Activated naive CD8-positive, alpha-beta T cell treated with anti-CD3 and anti-CD28 coated beads for 36 hours (primary cell): ENCODE measurements around the gene AGRN. TPM values are rescaled to one million over a fixed set of nuclear protein-coding genes. Genes with fewer than 3 reads are reported as not detected.
A peak's percentile ranks its signal among the peaks of the same experiment; 100 is the strongest.
"Not testable (repeated sequence)": the region's sequence is repeated elsewhere in the genome, so short reads cannot be mapped to it uniquely, and the experiment has no call there.

Experiments
- DNase-seq: peaks from one replicate; pipeline ENCODE4 v3.0.0; 2021
- H3K27ac Mint-ChIP-seq: one replicate; pipeline ENCODE4 v1.8.0; 2022; ENCODE audit warnings: mild to moderate bottlenecking, moderate library complexity, mixed read lengths
- H3K27me3 Mint-ChIP-seq: one replicate; pipeline ENCODE4 v1.8.0; 2022; ENCODE audit warnings: mild to moderate bottlenecking, mixed read lengths
- H3K36me3 Mint-ChIP-seq: one replicate; pipeline ENCODE4 v1.8.0; 2021; ENCODE audit warnings: mild to moderate bottlenecking, mixed read lengths
- H3K4me1 Mint-ChIP-seq: one replicate; pipeline ENCODE4 v1.8.0; 2021; ENCODE audit warnings: mixed read lengths
- H3K4me3 Mint-ChIP-seq: one replicate; pipeline ENCODE4 v1.8.0; 2022; ENCODE audit warnings: mild to moderate bottlenecking, moderate library complexity, mixed read lengths
- H3K9me3 Mint-ChIP-seq: one replicate; pipeline ENCODE4 v1.8.0; 2022; ENCODE audit warnings: mixed read lengths
- total RNA-seq, 2 experiments: library from RNA; stranded (reverse); gene quantifications; one replicate each; pipeline ENCODE4 v1.2.3, GENCODE V29; 2021

AGRN gene
- total RNA-seq, 2 experiments from 2014 or later, result 30.4 to 30.5 TPM

DNA sequence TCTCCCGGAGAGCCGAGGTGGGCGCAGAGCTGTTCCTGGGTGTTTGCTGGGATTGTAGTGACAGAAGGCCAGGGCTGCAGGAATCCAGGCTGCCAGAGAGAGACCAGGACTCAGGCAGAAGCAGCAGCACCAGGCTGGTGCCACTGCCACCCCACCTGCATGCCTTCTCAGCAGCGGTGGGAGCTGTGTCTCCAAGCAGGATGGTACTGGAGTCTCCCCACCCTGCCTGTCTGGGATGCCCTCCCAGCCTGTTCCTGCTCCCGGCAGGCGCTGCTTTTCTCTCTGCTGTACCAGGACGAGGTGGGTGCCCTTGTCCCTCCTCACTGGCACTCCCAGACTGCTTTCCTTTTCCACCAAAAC, 15.5 kb upstream of the AGRN start:
- H3K4me1 Mint-ChIP-seq, result peaks cover 11% of the 10 kb centered on the region
- H3K9me3 Mint-ChIP-seq, result no peaks in the 10 kb centered on the region
- no peaks in the 10 kb centered on the region for H3K36me3 Mint-ChIP-seq
- DNase-seq, result no peak
- no peak overlapping the region for H3K27ac Mint-ChIP-seq
- peaks cover 68% of the 10 kb centered on the region for H3K27me3 Mint-ChIP-seq
- H3K4me3 Mint-ChIP-seq, result no peak overlapping the region

DNA sequence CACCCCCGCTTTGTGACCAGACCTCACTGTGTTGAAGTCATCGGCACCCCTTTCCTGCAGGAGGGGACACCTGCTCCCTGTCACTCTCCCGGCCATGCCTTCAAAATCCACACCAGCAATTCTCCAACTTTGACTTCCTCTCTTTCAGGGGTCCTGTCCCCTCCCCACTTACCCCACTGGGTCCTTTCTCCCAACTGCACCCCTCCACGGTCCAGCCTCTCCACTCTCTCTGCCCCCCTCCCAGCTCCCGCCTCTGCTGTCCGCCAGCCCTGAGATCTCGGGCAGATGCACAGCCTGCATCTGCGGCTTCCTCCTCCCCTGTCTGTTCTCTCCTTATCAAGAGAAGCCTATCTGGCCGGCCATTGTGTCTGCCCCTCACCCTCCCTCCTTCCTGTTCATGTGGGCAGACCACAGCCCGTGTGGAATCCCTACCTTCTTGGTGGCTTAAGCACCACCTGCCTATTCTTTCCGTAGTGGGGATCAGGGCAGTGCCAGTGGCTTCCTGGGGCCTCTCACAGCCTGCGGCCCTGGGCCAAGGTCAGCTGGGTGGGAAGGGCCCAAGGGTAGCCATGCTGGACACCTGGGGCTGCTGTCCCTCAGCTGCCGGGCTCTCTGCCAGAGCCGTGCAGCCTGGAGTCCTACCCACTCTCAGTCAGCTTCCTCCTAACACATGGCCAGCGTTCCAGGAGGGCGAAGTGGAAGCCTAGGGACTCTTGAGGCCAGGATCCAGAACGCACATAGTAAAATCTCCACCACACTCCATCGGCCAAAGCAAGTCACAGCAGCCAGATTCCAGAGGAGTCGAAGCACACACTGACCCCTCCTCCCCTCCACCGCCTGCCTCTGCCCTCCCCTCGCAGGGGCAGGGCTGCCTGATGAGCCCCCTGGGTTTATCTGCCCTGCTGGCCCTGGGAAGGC, 14.9 kb upstream of the AGRN start:
- Mint-ChIP-seq H3K9me3 (no peaks in the 10 kb centered on the region), H3K4me3 (no peak overlapping the region), H3K36me3 (no peaks in the 10 kb centered on the region), H3K27ac (peak overlapping the region; percentile 50), H3K4me1 (peaks cover 11% of the 10 kb centered on the region), H3K27me3 (peaks cover 68% of the 10 kb centered on the region)
- DNase-seq, result no peak

DNA sequence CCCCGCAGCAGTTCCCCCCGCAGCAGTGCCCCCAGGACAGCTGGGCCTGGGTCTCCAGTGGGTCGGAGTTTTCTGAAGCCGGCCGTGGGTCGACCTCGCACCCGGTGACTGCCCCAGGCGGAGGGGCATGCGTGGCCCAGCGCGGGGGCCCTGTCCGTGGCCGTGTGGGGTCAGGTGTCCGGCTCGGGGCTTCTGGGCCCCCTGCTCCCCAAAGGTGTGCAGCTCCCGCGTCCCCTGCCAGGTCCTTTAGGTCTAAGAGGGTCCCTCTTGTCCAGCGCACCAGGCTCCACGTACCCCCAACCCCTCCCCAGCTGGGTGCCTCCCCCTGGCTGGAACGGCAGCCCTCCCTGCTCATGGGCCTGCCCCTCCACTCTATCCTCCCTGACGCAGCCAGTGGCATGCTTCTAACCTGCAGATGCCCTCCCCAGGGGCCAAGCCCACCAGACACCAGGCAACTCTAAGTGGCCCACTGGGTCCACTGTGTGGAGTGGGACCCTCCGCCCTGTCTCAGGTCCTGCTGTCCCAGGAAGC, 14.1 kb upstream of the AGRN start:
- DNase-seq, result no peak
- Mint-ChIP-seq H3K4me3 (no peak overlapping the region), H3K4me1 (peaks cover 10% of the 10 kb centered on the region), H3K27ac (no peak overlapping the region), H3K36me3 (no peaks in the 10 kb centered on the region), H3K27me3 (peaks cover 63% of the 10 kb centered on the region), H3K9me3 (no peaks in the 10 kb centered on the region)

DNA sequence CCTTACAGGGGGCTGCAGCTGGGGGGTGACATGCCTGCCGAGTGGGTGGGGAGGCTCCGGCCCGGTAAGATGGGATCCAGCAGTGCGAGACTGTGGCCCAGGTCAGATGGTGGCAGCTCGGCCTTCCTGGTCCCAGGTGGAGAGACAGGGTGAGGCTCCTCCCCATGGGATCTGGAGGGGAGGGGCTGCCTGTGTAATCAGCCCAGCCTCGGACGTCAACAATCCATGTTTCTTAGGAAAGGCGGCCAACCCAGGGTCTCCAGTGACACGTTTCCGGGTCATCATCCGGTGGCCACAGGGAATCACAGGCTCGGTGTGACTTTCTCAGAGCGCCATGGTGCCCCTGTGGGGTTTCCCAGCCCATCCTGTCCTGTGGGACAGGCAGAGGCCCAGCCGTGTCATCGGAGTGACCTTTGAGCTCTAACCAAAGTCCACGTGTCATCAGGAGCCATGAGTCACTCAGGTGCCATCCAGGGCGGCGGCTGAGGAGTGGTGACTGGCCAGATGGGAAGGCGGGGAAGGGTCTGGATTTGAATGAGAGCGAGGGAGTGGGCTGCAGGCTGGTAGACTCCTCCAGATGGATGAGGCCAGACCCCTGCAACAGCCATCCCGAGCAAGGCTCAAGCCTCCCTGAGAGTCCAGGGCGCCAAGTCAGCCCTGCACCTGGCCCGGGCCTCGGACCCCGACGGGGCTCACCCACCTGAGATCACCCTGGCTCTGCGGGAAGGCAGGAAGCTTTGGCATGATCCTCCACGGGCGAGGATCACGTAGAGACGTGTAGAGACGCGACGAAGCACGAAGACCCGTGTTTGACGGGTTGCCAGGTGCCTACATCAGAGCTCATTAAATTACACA, 13.4 kb upstream of the AGRN start:
- DNase-seq, result no peak
- Mint-ChIP-seq H3K27ac (no peak overlapping the region), H3K36me3 (no peaks in the 10 kb centered on the region), H3K4me1 (peaks cover 12% of the 10 kb centered on the region), H3K27me3 (peaks cover 61% of the 10 kb centered on the region), H3K9me3 (no peaks in the 10 kb centered on the region), H3K4me3 (no peak overlapping the region)

DNA sequence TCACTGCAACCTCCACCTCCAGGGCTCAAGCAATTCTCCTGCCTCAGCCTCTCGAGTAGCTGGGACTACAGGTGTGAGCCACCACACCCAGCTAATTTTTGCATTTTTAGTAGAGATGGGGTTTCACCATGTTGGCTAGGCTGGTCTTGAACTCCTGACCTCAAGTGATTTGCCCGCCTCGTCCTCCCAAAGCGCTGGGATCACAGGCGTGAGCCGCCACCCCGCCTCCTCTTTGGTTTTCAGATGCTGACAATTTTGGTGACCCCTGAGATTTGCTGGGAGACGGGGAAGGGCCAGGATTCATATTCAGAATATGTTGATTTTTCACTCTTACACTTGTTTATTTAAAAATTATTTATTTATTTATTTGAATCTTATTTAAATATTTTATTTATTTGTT, 9.8 kb upstream of the AGRN start:
- not testable (repeated sequence) for DNase-seq, H3K36me3 Mint-ChIP-seq, H3K9me3 Mint-ChIP-seq, H3K4me3 Mint-ChIP-seq, H3K27ac Mint-ChIP-seq
- H3K27me3 Mint-ChIP-seq, result peaks cover 29% of the 10 kb centered on the region
- H3K4me1 Mint-ChIP-seq, result peaks cover 24% of the 10 kb centered on the region

DNA sequence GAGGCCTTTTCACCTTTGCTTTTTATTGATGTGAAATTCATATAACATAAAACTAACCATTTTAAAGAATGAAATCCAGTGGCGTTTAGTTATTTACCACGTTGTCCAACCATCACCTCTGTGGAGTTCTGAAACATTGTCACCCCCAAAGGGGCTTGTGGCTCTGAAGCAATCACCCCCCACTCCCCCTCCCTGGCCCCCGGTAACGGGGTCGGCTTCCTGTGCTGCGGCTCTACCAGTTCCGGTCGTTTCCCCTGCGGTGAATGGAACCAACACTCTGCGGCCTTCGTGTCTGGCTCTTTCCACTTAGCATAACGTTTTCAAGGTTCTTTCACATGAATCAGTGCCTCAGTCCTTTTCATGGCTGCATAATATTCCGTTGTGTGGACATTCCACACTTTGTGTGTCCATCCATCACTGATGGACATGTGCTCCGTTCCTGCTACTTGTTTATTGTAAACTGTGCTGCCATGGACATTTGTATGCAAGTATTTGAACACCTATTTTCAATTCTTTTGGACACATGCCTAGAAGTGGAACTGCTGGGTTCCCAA, 8.4 kb upstream of the AGRN start:
- DNase-seq, result no peak
- peak overlapping the region; percentile 60 for H3K27ac Mint-ChIP-seq
- H3K36me3 Mint-ChIP-seq, result no peaks in the 10 kb centered on the region
- no peaks in the 10 kb centered on the region for H3K9me3 Mint-ChIP-seq
- H3K27me3 Mint-ChIP-seq, result peaks cover 19% of the 10 kb centered on the region
- peaks cover 21% of the 10 kb centered on the region for H3K4me1 Mint-ChIP-seq
- no peak overlapping the region for H3K4me3 Mint-ChIP-seq

DNA sequence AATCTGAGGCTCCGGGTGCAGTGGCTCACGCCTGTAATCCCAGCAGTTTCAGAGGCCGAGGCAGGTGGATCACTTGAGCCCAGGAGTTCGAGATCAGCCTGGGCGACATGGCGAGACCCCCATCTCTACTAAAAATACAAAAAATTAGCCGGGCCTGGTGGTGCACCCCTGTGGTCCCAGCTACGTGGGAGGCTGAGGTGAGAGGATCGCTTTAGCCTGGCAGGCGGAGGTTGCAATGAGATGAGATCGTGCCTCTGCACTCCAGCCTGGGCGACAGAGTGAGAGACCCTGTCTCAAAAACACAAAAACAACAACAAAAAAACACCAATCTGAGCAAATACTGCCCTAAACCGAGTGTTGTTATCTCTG, 7.2 kb upstream of the AGRN start:
- peak overlapping the region; percentile 89 for H3K4me3 Mint-ChIP-seq
- peaks cover 24% of the 10 kb centered on the region for H3K4me1 Mint-ChIP-seq
- H3K27me3 Mint-ChIP-seq, result peaks cover 18% of the 10 kb centered on the region
- not testable (repeated sequence) for DNase-seq, H3K9me3 Mint-ChIP-seq, H3K36me3 Mint-ChIP-seq
- H3K27ac Mint-ChIP-seq, result peak overlapping the region; percentile 93

DNA sequence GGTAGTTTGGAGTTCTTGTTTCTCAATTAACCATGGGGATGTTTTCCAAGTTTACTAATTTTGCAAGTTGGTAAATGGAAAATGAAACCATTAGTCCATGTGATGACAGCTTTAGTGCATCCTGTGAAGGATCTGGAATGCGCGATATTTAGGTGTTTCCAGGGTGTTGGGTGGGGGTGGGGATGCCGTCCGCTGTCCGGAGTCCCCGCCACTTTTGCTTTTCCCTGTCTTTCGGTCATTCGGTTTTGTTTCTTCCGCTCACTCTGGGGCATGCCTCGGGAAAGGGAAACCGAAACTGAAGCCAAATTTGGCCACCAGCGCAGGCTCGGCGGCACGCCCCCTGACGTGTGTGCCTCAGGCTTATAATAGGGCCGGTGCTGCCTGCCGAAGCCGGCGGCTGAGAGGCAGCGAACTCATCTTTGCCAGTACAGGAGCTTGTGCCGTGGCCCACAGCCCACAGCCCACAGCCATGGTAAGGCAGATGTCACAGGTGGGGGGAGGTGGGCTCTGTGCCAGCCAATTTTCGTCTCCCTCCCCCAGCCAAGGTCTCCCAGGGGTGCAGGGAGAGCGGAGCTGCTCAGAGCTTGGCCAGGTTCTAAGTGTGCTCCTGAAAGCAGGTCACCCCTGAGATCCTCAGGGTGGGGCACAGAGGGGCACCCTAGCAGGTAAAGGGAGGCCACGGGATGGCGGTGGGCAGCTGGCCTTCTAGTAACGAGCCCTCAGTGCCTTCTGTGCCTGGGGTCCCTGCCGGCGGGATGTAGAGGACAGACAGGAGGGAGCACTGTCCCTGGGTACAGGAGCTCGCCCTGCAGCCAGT, 6.6 kb upstream of the AGRN start, which contains the start of gene ISG15:
Gene ISG15, plus strand, starts transcription at position 393 of the 817 bp plus-strand sequence. Its CDS starts 77 bp downstream, at position 470.
- DNase-seq, result peak; percentile 89
- H3K27me3 Mint-ChIP-seq, result peaks cover 13% of the 10 kb centered on the region
- no peaks in the 10 kb centered on the region for H3K9me3 Mint-ChIP-seq
- peak within 1 kb of the TSS; percentile 93 for H3K27ac Mint-ChIP-seq
- H3K4me3 Mint-ChIP-seq, result peak within 1 kb of the TSS; percentile 89
- H3K36me3 Mint-ChIP-seq, result peaks cover 3% of the 10 kb centered on the region
- peaks cover 24% of the 10 kb centered on the region for H3K4me1 Mint-ChIP-seq

DNA sequence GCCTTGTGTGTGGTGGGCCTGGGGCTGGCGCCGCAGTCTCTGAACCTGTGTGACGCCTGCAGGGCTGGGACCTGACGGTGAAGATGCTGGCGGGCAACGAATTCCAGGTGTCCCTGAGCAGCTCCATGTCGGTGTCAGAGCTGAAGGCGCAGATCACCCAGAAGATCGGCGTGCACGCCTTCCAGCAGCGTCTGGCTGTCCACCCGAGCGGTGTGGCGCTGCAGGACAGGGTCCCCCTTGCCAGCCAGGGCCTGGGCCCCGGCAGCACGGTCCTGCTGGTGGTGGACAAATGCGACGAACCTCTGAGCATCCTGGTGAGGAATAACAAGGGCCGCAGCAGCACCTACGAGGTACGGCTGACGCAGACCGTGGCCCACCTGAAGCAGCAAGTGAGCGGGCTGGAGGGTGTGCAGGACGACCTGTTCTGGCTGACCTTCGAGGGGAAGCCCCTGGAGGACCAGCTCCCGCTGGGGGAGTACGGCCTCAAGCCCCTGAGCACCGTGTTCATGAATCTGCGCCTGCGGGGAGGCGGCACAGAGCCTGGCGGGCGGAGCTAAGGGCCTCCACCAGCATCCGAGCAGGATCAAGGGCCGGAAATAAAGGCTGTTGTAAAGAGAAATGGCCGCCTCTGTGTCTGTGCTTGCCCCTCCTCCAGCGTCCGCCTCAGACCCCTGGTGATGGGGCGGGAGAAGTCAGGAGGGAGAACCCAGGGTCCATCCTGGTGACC, 5.8 kb upstream of the AGRN start:
- H3K27ac Mint-ChIP-seq, result peak overlapping the region; percentile 93
- H3K27me3 Mint-ChIP-seq, result peaks cover 5% of the 10 kb centered on the region
- DNase-seq, result peak; percentile 31
- H3K4me1 Mint-ChIP-seq, result peaks cover 24% of the 10 kb centered on the region
- peak overlapping the region; percentile 89 for H3K4me3 Mint-ChIP-seq
- no peaks in the 10 kb centered on the region for H3K9me3 Mint-ChIP-seq
- peaks cover 3% of the 10 kb centered on the region for H3K36me3 Mint-ChIP-seq

DNA sequence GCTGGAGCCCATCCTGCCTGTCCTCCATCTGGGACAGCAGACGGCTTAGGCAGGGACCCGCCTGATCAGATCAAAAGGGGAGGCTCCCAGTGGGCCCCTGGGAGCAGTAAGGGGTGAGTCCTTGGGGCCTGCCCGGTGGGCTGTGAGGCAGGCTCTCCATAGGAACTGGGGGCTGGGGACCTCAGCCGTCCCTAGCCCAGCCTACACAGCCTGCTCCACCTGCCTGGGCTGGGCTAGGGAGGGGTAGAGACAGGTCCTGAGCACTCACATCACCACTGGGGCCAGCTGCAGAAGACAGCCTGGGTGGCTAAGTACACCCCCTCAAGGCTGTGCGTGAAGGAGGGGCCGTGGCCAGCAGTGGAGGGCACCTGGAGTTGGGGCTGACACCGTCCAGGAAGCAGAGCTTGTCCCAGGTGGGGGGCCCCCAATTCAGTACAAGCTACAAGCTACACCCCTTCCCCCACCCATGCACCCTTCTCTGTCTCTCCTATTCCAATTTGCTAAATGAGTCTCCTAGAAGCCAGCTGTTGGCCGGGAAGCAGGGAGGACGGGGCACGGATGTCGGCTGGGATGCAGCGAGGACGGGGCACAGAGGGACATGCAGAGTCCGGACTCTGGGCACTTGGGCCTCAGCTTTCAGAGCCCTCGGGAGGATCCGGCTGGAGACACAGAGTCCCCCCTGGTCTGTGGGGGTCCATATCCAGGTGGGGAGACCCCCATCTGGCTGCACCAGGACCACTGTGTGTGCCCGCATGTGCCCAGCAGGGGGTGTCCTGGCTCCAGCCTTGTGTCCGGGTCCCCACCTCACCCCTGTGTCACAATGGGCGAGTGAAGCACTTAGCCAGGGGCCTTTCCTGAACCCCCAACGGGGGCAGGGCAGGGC, 4.9 kb upstream of the AGRN start:
- Mint-ChIP-seq H3K27me3 (peaks cover 3% of the 10 kb centered on the region), H3K9me3 (no peaks in the 10 kb centered on the region), H3K36me3 (peaks cover 3% of the 10 kb centered on the region), H3K4me1 (peaks cover 24% of the 10 kb centered on the region), H3K4me3 (peak overlapping the region; percentile 89), H3K27ac (peak overlapping the region; percentile 93)
- peak; percentile 37 for DNase-seq

DNA sequence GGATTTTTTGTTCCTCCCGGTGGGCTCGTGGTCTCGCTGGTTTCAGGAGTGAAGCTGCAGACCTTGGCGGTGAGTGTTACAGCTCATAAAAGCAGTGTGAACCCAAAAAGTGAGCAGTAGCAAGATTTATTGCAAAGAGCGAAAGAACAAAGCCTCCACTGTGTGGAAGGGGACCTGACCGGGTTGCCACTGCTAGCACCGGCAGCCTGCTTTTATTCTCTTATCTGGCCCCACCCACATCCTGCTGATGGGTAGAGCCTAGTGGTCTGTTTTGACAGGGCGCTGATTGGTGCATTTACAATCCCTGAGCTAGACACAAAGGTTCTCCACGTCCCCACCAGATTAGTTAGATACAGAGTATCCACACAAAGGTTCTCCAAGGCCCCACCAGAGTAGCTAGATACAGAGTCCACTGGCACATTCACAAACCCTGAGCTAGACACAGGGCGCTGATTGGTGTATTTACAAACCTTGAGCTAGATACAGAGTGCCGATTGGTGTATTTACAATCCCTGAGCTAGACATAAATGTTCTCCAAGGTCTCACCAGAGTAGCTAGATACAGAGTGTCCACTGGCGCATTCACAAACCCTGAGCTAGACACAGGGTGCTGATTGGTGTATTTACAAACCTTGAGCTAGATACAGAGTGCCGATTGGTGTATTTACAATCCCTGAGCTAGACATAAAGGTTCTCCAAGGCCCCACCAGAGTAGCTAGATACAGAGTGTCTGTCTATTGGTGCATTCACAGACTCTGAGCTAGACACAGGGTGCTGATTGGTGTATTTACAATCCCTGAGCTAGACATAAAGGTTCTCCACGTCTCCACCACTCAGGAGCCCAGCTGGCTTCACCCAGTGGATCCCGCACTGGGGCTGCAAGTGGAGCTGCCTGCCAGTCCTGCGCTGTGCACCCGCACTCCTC, 2.3 kb upstream of the AGRN start:
- H3K27me3 Mint-ChIP-seq, H3K4me3 Mint-ChIP-seq, DNase-seq, H3K36me3 Mint-ChIP-seq, H3K9me3 Mint-ChIP-seq, H3K27ac Mint-ChIP-seq: not testable (repeated sequence)
- H3K4me1 Mint-ChIP-seq, result peaks cover 19% of the 10 kb centered on the region

DNA sequence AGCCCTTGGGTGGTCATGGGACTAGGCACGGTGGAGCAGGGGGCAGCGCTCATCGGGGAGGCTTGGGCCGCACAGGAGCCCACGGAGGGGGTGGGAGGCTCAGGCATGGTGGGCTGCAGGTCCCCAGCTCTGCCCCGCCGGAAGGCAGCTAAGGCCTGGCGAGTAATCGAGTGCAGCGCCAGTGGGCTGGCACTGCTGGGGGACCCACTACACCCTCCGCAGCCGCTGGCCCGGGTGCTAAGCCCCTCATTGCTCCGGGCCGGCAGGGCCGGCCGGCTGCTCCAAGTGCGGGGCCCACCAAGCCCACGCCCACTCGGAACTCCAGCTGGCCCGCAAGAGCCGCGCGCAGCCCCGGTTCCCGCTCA, 1.6 kb upstream of the AGRN start:
- H3K27me3 Mint-ChIP-seq, H3K36me3 Mint-ChIP-seq, DNase-seq, H3K27ac Mint-ChIP-seq, H3K4me3 Mint-ChIP-seq, H3K9me3 Mint-ChIP-seq: not testable (repeated sequence)
- peaks cover 13% of the 10 kb centered on the region for H3K4me1 Mint-ChIP-seq
